HG03108 (cell line): ENCODE results near the gene COL9A3.

ENCODE experiments used
- ATAC-seq: cut with Tn5 transposase; IDR thresholded peaks from one replicate; pipeline ENCODE4 v1.9.1; 2021; ENCODE audit warnings: moderate library complexity; ENCODE audit not compliant: unreplicated experiment

The COL9A3 gene

GRCh38 chr20:62809530-62810428 lies 7.1 kb upstream of the COL9A3 start:
- no peak for ATAC-seq

- ATAC-seq, result no peak
Observed at GRCh38 chr20:62811320-62811719, 5.5 kb upstream of the COL9A3 start.

- no peak for ATAC-seq
Observed at GRCh38 chr20:62811720-62812119, 5.1 kb upstream of the COL9A3 start.

- ATAC-seq, result no peak
Observed at GRCh38 chr20:62812181-62812906, 4.5 kb upstream of the COL9A3 start.

GRCh38 chr20:62812907-62813200 lies 4.0 kb upstream of the COL9A3 start:
- no peak for ATAC-seq

- no peak for ATAC-seq
Observed at GRCh38 chr20:62813588-62813987, 3.3 kb upstream of the COL9A3 start.

GRCh38 chr20:62814060-62814708 lies 2.7 kb upstream of the COL9A3 start:
- no peak for ATAC-seq

- no peak for ATAC-seq
Observed at GRCh38 chr20:62814709-62815065, 2.2 kb upstream of the COL9A3 start.

GRCh38 chr20:62815066-62815991 lies 1.5 kb upstream of the COL9A3 start:
- ATAC-seq, result no peak

- ATAC-seq, result no peak
Observed at GRCh38 chr20:62816031-62816883, 593 bp upstream of the COL9A3 start.

- ATAC-seq, result no peak
Observed at GRCh38 chr20:62817975-62818591, 1.2 kb downstream of the COL9A3 start.

GRCh38 chr20:62818592-62819493 lies 2.0 kb downstream of the COL9A3 start:
- no peak for ATAC-seq

- no peak for ATAC-seq
Observed at GRCh38 chr20:62819494-62820174, 2.8 kb downstream of the COL9A3 start.

GRCh38 chr20:62820208-62820961 lies 3.5 kb downstream of the COL9A3 start:
- no peak for ATAC-seq

GRCh38 chr20:62820962-62821725 lies 4.3 kb downstream of the COL9A3 start:
- no peak for ATAC-seq

GRCh38 chr20:62821726-62822210 lies 4.9 kb downstream of the COL9A3 start:
- ATAC-seq, result no peak
